ENCODE data around the gene CPEB3. TPM values are rescaled to one million over a fixed set of nuclear protein-coding genes. Genes with fewer than 3 reads are reported as not detected.

The CPEB3 gene
- total and polyA plus RNA-seq, 12 donors = 0.71 to 17.6 (median 13.3) TPM

- no peak for ATAC-seq
- Histone ChIP-seq H3K4me1 (peaks cover 0 to 15% (median 9%) of the 10 kb centered on the region in 9 donors), H3K4me3 (no peak overlapping the region), H3K36me3 (peaks cover 0 to 23% (median 5%) of the 10 kb centered on the region in 9 donors), H3K27ac (no peak overlapping the region), H3K27me3 (no peaks in the 10 kb centered on the region), H3K9me3 (no peaks in the 10 kb centered on the region)
- intact Hi-C loops (cut with DNase I) = no loop called here
- TF ChIP-seq, protein P1, sequence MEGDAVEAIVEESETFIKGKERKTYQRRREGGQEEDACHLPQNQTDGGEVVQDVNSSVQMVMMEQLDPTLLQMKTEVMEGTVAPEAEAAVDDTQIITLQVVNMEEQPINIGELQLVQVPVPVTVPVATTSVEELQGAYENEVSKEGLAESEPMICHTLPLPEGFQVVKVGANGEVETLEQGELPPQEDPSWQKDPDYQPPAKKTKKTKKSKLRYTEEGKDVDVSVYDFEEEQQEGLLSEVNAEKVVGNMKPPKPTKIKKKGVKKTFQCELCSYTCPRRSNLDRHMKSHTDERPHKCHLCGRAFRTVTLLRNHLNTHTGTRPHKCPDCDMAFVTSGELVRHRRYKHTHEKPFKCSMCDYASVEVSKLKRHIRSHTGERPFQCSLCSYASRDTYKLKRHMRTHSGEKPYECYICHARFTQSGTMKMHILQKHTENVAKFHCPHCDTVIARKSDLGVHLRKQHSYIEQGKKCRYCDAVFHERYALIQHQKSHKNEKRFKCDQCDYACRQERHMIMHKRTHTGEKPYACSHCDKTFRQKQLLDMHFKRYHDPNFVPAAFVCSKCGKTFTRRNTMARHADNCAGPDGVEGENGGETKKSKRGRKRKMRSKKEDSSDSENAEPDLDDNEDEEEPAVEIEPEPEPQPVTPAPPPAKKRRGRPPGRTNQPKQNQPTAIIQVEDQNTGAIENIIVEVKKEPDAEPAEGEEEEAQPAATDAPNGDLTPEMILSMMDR (IDR thresholded peaks at IDR 0.05) = no peak
- DNase-seq = no peak
- 88 to 92% methylated on average over 2 of the region's 2 CpGs for WGBS, 2 donors
Measured at GRCh38 chr10:92323079-92323478, 32.2 kb upstream of the CPEB3 start.

- H3K4me3 ChIP-seq = no peak overlapping the region
- intact Hi-C loops (cut with DNase I) = no loop called here
- H3K4me1 ChIP-seq = peaks cover 0 to 16% (median 7%) of the 10 kb centered on the region in 9 donors
- no peaks in the 10 kb centered on the region for H3K9me3 ChIP-seq
- no peak overlapping the region for H3K27ac ChIP-seq
- peaks cover 0 to 62% (median 10%) of the 10 kb centered on the region in 9 donors for H3K36me3 ChIP-seq
- 75 to 81% methylated on average over 2 of the region's 2 CpGs for WGBS, 2 donors
- no peak for DNase-seq
- TF ChIP-seq, protein P1 (IDR thresholded peaks at IDR 0.05) = no peak
- no peaks in the 10 kb centered on the region for H3K27me3 ChIP-seq
- no peak for ATAC-seq
Measured at GRCh38 chr10:92316610-92317009, 25.7 kb upstream of the CPEB3 start.

DNA sequence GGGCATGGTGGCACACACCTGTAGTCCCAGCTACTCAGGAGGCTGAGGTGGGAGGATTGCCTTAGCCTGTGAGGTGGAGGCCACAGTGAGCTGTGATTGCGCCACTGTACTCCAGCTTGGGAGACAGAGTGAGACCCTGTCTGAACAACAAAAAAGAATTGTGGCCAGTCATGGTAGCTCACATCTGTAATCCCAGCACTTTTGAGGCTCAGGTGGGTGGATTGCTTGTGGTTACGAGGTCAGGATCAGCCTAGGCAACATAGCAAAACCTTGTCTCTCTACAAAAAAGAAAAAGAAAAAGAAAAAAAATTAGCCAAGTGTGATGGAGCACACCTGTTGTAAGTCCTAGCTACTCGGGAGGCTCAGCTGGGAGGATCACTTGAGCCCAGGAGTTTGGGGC lies 22.9 kb upstream of the CPEB3 start:
- WGBS, 2 donors = 97 to 98% methylated on average over 3 of the region's 3 CpGs
- DNase-seq = no peak
- ATAC-seq = no peak
- Histone ChIP-seq H3K4me3 (no peak overlapping the region), H3K9me3 (no peaks in the 10 kb centered on the region), H3K27ac (peak overlapping the region in 1 of 10 donors; percentile 17), H3K4me1 (peaks cover 0 to 34% (median 7%) of the 10 kb centered on the region in 9 donors), H3K27me3 (no peaks in the 10 kb centered on the region), H3K36me3 (peaks cover 0 to 58% (median 4%) of the 10 kb centered on the region in 9 donors)
- TF ChIP-seq, protein P1 (IDR thresholded peaks at IDR 0.05) = no peak
- intact Hi-C loops (cut with DNase I) = no loop called here

DNA sequence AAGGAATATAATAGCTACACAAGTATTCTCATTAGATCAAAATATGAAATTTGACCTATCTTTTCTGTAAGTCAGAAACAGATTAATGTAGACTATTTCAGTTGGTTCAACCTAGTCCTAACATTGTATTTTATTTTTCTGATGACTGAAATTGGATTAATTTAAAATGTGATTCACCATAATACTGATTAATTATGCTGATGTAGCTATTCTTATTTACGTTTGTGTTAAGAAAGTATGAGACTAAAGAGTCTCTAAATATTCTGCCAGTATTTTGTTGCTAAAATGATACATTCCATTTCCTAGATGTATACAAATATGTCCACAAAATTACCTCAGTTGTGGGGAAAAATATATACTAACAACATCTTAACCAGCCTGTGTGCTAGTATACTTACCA lies 18.4 kb upstream of the CPEB3 start:
- DNase-seq = no peak
- no peaks in the 10 kb centered on the region for H3K9me3 ChIP-seq
- TF ChIP-seq, protein P1 (IDR thresholded peaks at IDR 0.05) = no peak
- intact Hi-C loops (cut with DNase I) = no loop called here
- no peaks in the 10 kb centered on the region for H3K27me3 ChIP-seq
- no peak overlapping the region for H3K27ac ChIP-seq
- WGBS, 2 donors = 81 to 82% methylated on average over 1 of the region's 1 CpG
- no peak overlapping the region for H3K4me3 ChIP-seq
- no peak for ATAC-seq
- peaks cover 0 to 41% (median 3%) of the 10 kb centered on the region in 9 donors for H3K4me1 ChIP-seq
- peaks cover 0 to 36% (median 4%) of the 10 kb centered on the region in 9 donors for H3K36me3 ChIP-seq

All from heart right ventricle (tissue), 16 donors.